Measurements from ENCODE around the gene DPP10. TPM values are rescaled to one million over a fixed set of nuclear protein-coding genes. Genes with fewer than 3 reads are reported as not detected.

DPP10 gene
- total RNA-seq, 2 donors from 2014 or later: 3.1 to 11.2 TPM

- no peaks in the 10 kb centered on the region for H3K9me3 ChIP-seq
- no peaks in the 10 kb centered on the region for H3K27me3 ChIP-seq
- no peak for DNase-seq
- ATAC-seq: no peak
- intact Hi-C loops (cut with DNase I): no loop called here
- no peaks in the 10 kb centered on the region for H3K4me1 ChIP-seq
- no peaks in the 10 kb centered on the region for H3K36me3 ChIP-seq (replicated peaks in 1 of 2; ENCODE audit: insufficient read depth in 1 of 2, low read depth in 2 of 2)
- WGBS, 2 donors: 84 to 94% methylated on average over 2 of the region's 2 CpGs
- TF ChIP-seq POLR2A (IDR thresholded peaks at IDR 0.05) (no peak), CTCF (IDR thresholded peaks at IDR 0.05) (no peak)
- H3K27ac ChIP-seq: no peak overlapping the region
- H3K4me3 ChIP-seq: no peak overlapping the region
Measured at GRCh38 chr2:115481842-115482241, 1039.4 kb downstream of the DPP10 start.

GRCh38 chr2:115483666-115484065 lies 1041.2 kb downstream of the DPP10 start:
- DNase-seq: no peak
- no peaks in the 10 kb centered on the region for H3K4me1 ChIP-seq
- H3K4me3 ChIP-seq: no peak overlapping the region
- WGBS, 2 donors: 67 to 71% methylated on average over 4 of the region's 4 CpGs
- H3K27ac ChIP-seq: no peak overlapping the region
- no peak for ATAC-seq
- H3K27me3 ChIP-seq: no peaks in the 10 kb centered on the region
- intact Hi-C loops (cut with DNase I): no loop called here
- TF ChIP-seq POLR2A (IDR thresholded peaks at IDR 0.05) (no peak), CTCF (IDR thresholded peaks at IDR 0.05) (no peak)
- no peaks in the 10 kb centered on the region for H3K36me3 ChIP-seq (replicated peaks in 1 of 2; ENCODE audit: insufficient read depth in 1 of 2, low read depth in 2 of 2)
- no peaks in the 10 kb centered on the region for H3K9me3 ChIP-seq

GRCh38 chr2:115484486-115484885 lies 1042.0 kb downstream of the DPP10 start:
- no peaks in the 10 kb centered on the region for H3K36me3 ChIP-seq (replicated peaks in 1 of 2; ENCODE audit: insufficient read depth in 1 of 2, low read depth in 2 of 2)
- no peaks in the 10 kb centered on the region for H3K27me3 ChIP-seq
- DNase-seq (no peak), ATAC-seq (no peak)
- intact Hi-C loops (cut with DNase I): no loop called here
- WGBS, 2 donors: 88 to 90% methylated on average over 1 of the region's 1 CpG
- H3K4me3 ChIP-seq: no peak overlapping the region
- no peaks in the 10 kb centered on the region for H3K9me3 ChIP-seq
- no peaks in the 10 kb centered on the region for H3K4me1 ChIP-seq
- H3K27ac ChIP-seq: no peak overlapping the region
- TF ChIP-seq CTCF (IDR thresholded peaks at IDR 0.05): no peak
- TF ChIP-seq POLR2A (IDR thresholded peaks at IDR 0.05): no peak

GRCh38 chr2:115484983-115485382 lies 1042.5 kb downstream of the DPP10 start:
- Histone ChIP-seq H3K4me1 (no peaks in the 10 kb centered on the region), H3K27ac (no peak overlapping the region), H3K9me3 (no peaks in the 10 kb centered on the region), H3K27me3 (no peaks in the 10 kb centered on the region), H3K36me3 (replicated peaks in 1 of 2; ENCODE audit: insufficient read depth in 1 of 2, low read depth in 2 of 2) (no peaks in the 10 kb centered on the region), H3K4me3 (no peak overlapping the region)
- 85 to 86% methylated on average over 4 of the region's 4 CpGs for WGBS, 2 donors
- DNase-seq (no peak), ATAC-seq (no peak)
- no peak for TF ChIP-seq CTCF (IDR thresholded peaks at IDR 0.05)
- intact Hi-C loops (cut with DNase I): no loop called here

DNA sequence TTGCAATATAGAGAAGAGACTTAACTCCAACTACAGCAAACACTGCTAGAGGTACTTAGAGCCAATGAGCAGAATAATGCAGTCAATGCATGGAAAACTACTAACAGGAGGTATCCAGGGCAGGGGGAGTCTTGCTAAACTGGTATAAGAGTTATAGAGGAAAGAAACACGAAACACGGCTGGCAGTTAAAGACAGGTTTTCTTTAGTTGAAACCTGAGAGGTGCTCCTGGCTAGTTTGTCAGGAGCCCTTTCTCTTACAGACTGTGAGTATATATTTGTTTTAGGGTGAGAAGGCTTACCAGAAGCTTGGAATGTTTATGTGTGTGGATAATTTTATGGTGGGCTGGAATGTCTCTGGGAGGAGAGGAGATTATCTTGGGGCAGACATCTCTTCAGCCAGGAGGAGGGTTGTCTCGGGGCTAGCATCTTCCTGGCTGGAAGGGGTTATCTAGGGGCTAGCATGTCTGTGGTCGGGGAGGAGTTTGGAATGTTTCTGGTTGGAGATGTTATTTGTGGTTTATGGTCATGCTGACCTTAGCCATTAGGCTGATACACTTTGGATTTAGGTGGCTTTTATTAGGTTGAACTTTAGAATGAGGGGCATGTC lies 1048.8 kb downstream of the DPP10 start:
- ATAC-seq: no peak
- no peak for DNase-seq
- TF ChIP-seq CTCF (IDR thresholded peaks at IDR 0.05) (no peak), POLR2A (IDR thresholded peaks at IDR 0.05) (no peak)
- Histone ChIP-seq H3K27me3 (no peaks in the 10 kb centered on the region), H3K4me3 (no peak overlapping the region), H3K27ac (no peak overlapping the region), H3K4me1 (no peaks in the 10 kb centered on the region), H3K9me3 (no peaks in the 10 kb centered on the region), H3K36me3 (replicated peaks in 1 of 2; ENCODE audit: insufficient read depth in 1 of 2, low read depth in 2 of 2) (no peaks in the 10 kb centered on the region)
- intact Hi-C loops (cut with DNase I): no loop called here
- 62 to 76% methylated on average over 4 of the region's 4 CpGs for WGBS, 2 donors

Measured in body of pancreas (tissue), 4 donors.